GM12865 (cell line): Measurements from ENCODE around the gene GAS6.

Experiments
- DNase-seq: peaks from one replicate; pipeline ENCODE4 v3.0.0; 2010; ENCODE audit warnings: low read depth
- H3K4me3 ChIP-seq: 2 replicates; pipeline ENCODE4 v1.5.1; 2011; ENCODE audit warnings: mild to moderate bottlenecking, low read depth, low read length, control low read depth
- TF ChIP-seq, protein P1 (sequence below): IDR thresholded peaks from 2 replicates; pipeline ENCODE4 v1.5.1; 2011; ENCODE audit warnings: low read length, control low read depth, low read depth, inconsistent platforms; ENCODE audit not compliant: insufficient read depth; ENCODE audit errors: missing control alignments

The GAS6 gene

DNA sequence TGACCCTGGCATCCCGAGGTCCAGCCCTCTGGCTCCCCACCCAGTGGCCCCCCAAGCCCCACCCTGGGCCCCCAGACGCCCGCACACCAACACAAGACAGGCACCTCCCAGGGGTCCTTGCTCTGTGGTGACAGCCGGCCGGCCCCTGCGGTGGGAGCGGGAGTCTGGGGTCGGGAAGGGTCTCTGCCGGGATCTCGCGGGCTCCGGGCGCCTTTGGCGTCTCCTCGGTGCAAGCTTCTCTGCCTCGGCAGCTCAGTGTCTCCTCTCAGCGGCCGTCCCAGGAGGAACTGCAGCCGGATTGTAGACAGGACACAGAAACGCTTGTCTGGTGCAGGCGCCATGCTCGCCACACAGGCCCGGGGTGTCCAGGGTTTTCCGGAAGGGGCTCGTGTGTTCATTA lies 61.1 kb downstream of the GAS6 start:
- no peak for DNase-seq
- TF ChIP-seq, protein P1, sequence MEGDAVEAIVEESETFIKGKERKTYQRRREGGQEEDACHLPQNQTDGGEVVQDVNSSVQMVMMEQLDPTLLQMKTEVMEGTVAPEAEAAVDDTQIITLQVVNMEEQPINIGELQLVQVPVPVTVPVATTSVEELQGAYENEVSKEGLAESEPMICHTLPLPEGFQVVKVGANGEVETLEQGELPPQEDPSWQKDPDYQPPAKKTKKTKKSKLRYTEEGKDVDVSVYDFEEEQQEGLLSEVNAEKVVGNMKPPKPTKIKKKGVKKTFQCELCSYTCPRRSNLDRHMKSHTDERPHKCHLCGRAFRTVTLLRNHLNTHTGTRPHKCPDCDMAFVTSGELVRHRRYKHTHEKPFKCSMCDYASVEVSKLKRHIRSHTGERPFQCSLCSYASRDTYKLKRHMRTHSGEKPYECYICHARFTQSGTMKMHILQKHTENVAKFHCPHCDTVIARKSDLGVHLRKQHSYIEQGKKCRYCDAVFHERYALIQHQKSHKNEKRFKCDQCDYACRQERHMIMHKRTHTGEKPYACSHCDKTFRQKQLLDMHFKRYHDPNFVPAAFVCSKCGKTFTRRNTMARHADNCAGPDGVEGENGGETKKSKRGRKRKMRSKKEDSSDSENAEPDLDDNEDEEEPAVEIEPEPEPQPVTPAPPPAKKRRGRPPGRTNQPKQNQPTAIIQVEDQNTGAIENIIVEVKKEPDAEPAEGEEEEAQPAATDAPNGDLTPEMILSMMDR: no peak
- no peak overlapping the region for H3K4me3 ChIP-seq

DNA sequence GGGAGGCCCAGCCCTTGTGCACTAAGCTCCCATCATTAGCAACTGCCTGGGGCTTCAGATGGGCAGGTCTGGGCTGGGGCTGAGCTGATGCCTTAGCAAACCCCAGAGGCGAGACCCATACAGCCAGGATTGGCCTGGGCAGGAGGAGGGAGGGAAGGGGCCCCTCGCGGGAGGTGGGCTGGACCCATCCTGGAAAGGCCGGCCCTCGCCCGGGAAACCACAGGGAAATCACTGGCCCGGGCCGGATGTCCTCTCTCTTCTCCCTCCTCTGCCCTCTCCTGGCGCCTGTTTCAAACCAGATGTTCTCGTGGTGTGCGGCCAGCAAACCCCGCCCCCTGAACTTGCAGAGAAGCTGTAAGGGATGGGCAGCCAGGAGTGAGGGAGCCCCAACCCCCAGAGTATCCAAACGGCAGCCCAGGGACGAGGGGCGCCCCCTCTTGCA lies 61.8 kb downstream of the GAS6 start:
- no peak for DNase-seq
- no peak overlapping the region for H3K4me3 ChIP-seq
- TF ChIP-seq, protein P1: no peak

DNA sequence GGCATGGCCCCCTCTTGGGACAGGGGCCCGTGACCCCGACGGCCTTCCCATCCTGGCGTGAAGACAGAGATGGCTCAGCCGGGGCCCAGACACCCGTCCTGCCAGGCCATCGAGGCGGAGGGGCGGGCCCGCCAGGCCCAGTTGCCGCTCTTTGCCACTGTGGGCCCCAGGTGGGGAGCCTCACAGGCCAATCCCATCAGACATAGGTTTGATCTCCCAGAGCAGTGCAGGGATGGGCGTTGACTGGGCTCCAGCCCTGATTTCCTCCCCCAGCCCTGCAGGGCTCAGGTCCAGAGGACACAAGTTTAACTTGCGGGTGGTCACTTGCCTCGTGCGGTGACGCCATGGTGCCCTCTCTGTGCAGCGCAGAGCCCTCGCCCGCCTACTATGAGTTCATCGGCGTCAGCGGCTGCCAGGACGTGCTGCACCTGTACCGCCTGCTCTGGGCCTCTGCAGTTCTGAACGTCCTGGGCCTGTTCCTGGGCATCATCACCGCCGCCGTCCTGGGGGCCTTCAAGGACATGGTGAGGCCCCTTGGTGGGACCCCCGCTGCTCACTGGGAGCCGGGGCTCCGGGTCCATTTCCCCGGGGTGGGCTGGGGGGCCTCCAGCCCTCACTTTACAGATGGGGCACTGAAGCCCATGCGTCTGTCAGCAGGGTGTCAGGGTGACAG lies 62.5 kb downstream of the GAS6 start:
- no peak overlapping the region for H3K4me3 ChIP-seq
- TF ChIP-seq, protein P1: no peak
- DNase-seq: no peak

DNA sequence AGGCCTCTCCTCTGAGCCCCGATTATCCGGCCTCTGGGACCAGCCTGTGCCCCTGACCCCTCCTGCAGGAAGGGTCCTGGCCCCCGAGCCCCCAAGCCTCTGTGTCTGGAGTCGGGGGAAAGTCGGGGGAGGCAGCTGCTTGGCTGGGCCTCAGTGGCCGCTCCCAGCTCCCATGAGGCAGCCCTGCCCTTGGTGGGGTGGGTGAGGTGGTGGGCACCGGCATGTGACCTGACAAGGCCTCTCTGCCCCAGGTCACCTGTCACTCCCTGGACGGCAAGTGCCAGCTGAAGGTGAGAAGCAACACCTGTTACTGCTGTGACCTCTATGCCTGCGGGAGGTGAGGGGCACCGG lies 63.3 kb downstream of the GAS6 start:
- DNase-seq: no peak
- TF ChIP-seq, protein P1: no peak

DNA sequence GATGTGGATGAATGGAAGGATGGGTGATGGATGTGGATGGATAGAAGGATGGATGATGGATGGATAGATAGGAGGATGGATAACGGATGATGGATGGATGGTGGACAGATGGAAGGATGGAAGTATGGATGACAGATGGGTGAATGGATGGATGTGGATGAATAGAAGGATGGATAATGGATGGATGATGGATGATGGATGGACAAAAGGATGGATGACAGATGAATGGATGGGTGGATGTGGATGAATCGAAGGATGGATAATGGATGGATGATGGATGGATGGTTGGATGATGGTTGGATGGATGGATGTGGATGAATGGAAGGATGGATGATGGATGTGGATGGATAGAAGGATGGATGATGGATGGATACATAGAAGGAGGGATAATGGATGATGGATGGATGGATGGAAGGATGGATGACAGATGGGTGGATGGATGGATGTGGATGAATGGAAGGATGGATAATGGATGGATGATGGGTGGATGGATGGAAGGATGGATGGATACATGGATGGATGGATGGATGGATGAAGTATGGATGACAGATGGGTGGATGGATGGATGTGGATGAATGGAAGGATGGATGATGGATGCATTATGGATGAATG lies 65.6 kb downstream of the GAS6 start:
- TF ChIP-seq, protein P1: no peak
- no peak for DNase-seq
- no peak overlapping the region for H3K4me3 ChIP-seq

More for the DNA sequence above, 63.3 kb downstream of the GAS6 start:
- no peak overlapping the region for H3K4me3 ChIP-seq

DNA sequence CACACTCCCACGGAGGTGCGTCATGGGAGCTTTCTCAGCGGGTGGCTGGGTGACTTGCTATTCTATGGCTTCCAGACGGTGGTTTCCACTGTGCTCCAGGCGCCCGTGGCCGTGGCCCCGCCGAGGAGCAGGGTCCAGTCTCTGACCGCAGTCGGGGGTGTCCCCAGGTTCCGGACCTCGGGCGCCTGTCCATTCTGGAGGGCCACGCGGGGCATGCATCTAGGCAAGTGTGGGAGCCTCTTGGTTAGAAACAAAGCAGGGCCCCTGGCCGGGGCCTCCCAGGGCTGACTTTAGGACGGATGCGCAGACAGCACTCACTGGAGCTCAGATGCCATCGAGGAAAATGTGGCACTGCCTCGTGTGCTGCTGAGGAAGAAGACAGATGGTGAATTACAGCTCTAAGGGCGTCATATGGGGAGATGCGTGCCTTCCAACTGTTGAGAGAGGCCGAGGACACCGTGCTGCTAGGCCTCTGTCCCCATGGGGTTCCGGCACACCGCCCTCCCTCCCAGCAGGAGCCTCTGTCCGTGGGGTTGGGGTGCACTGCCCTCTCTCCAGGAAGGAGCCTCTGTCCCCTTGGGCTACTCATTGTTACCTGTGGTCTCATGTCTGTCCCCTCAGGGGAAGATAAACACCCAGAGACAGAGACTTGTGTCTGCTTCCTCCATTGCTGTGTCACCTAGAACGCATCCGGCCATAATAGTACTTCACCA lies 66.8 kb downstream of the GAS6 start:
- H3K4me3 ChIP-seq: no peak overlapping the region
- no peak for DNase-seq
- TF ChIP-seq, protein P1: no peak
